Measurements from ENCODE around the gene NFIA. TPM values are rescaled to one million over a fixed set of nuclear protein-coding genes. Genes with fewer than 3 reads are reported as not detected.

NFIA gene
- total RNA-seq, 1 experiment from 2014 or later: 65.4 TPM

DNA sequence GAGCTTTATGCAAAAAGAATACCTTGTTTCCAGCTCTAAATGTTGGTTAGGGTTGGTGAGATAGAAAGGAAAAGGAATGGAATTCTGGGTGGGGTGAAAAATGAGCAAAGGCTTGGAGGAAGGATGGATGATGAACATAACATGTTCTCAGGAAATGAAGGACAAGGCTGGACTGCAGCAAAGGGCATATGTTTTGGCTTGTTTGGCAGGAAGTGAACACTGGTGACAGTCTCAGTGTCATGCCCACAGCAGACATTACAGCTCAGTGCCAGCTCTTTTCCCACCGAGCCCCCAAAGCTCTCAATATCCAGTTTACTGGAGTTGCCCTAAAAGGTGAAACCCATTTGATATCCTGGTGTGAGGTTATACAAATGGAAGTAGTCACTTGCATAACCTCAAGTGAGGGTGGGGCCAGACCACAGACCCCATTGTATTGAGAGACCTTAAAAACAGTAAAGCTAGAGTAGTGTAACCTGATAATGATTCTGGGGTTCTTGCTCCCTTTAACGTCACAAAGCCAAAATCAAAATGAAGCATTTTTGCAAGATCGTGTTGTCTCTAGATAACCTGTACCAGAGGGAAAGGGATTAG, 270.6 kb downstream of the NFIA start:
- Histone ChIP-seq H3K4me3 (ENCODE audit: low read depth, low read length, poor library complexity, severe bottlenecking) (no peak overlapping the region), H3K27me3 (replicated peaks; ENCODE audit: insufficient read depth, low read depth, low read length, poor library complexity) (no peaks in the 10 kb centered on the region), H3K9me3 (ENCODE audit: low read depth, low read length, poor library complexity, severe bottlenecking) (no peaks in the 10 kb centered on the region), H3K36me3 (ENCODE audit: insufficient read depth, low read length, poor library complexity, severe bottlenecking) (peaks cover 14% of the 10 kb centered on the region), H3K4me1 (ENCODE audit: insufficient read depth, low read length, poor library complexity, severe bottlenecking) (peaks cover 9% of the 10 kb centered on the region), H3K27ac (ENCODE audit: low read depth, low read length, poor library complexity, severe bottlenecking) (no peak overlapping the region)
- POLR2A ChIA-PET (ENCODE audit: low non-redundant PET): interaction anchor here (0.6 kb wide), 1 partner anchor 13 kb away, joined by 4 read pairs; no protein-coding TSS in a partner anchor
- no peak for DNase-seq (ENCODE audit: low spot score)
- no peak for TF ChIP-seq EZH2 (IDR thresholded peaks at IDR 0.05; ENCODE audit: borderline replicate concordance, low read depth, low read length, poor library complexity, severe bottlenecking)
- TF ChIP-seq, protein P1, sequence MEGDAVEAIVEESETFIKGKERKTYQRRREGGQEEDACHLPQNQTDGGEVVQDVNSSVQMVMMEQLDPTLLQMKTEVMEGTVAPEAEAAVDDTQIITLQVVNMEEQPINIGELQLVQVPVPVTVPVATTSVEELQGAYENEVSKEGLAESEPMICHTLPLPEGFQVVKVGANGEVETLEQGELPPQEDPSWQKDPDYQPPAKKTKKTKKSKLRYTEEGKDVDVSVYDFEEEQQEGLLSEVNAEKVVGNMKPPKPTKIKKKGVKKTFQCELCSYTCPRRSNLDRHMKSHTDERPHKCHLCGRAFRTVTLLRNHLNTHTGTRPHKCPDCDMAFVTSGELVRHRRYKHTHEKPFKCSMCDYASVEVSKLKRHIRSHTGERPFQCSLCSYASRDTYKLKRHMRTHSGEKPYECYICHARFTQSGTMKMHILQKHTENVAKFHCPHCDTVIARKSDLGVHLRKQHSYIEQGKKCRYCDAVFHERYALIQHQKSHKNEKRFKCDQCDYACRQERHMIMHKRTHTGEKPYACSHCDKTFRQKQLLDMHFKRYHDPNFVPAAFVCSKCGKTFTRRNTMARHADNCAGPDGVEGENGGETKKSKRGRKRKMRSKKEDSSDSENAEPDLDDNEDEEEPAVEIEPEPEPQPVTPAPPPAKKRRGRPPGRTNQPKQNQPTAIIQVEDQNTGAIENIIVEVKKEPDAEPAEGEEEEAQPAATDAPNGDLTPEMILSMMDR (conservative IDR thresholded peaks at IDR 0.05; ENCODE audit: low read depth, low read length): no peak
- intact Hi-C loops (cut with micrococcal nuclease; ENCODE audit: unreplicated experiment): no loop called here
- CTCF ChIA-PET: no interaction called here
- BruUV-seq (replicated peaks): no TSS peak

DNA sequence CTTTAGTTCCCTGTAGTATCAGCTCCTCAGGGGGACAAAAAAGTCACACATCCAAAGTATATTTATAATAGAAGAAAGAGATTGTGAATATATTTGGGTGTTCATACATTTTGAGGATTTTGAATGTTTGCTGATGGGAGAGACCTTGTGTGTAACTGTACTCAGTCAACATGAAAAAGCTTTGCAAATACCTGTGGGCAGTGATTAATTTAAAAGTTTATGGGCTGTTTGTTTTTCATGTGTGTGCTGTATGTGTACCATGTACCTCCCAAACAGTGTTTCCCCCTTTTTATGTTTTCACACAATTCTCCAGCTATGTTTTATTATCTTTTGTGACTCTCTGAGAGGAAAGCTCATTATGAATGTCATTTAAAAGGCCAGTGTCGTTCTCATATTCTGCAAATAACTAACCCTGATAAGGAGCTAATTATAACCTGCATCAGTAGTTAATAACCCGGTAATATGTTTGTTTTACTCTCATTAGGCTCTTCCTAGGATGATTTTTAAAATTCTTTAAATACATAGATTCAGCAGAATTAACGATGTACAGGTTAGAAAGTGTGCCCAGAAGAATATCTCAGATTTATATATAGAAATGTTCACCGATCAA, 271.5 kb downstream of the NFIA start:
- POLR2A ChIA-PET (ENCODE audit: low non-redundant PET): no interaction called here
- intact Hi-C loops (cut with micrococcal nuclease; ENCODE audit: unreplicated experiment): no loop called here

DNA sequence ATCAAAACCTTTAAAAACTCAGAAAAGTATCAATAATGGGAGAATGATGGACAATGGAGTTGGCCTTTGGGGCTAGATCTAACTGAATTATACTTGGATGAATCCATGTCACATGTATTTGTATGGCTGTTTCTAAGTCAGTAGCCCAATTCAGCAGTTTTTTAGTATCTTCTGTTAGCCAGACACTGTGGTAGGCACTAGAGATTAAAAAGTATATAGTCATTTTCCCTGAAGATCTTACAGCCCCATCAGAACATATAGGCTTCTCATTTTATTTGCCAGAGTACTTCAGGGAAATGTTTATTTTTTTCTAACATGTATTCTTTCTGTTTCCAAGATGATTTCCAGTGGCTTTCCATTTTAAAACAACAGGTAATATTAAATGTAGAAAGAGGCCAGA, 273.7 kb downstream of the NFIA start:
- H3K9me3 ChIP-seq (ENCODE audit: low read depth, low read length, poor library complexity, severe bottlenecking): no peaks in the 10 kb centered on the region
- no peak for TF ChIP-seq EZH2 (IDR thresholded peaks at IDR 0.05; ENCODE audit: borderline replicate concordance, low read depth, low read length, poor library complexity, severe bottlenecking)
- TF ChIP-seq, protein P1 (conservative IDR thresholded peaks at IDR 0.05; ENCODE audit: low read depth, low read length): no peak
- no peaks in the 10 kb centered on the region for H3K27me3 ChIP-seq (replicated peaks; ENCODE audit: insufficient read depth, low read depth, low read length, poor library complexity)
- no peak overlapping the region for H3K4me3 ChIP-seq (ENCODE audit: low read depth, low read length, poor library complexity, severe bottlenecking)
- ChIA-PET POLR2A (ENCODE audit: low non-redundant PET) (interaction anchor here (0.6 kb wide), 1 partner anchor 358 kb away, joined by 4 read pairs; no protein-coding TSS in a partner anchor), CTCF (no interaction called here)
- no peak overlapping the region for H3K27ac ChIP-seq (ENCODE audit: low read depth, low read length, poor library complexity, severe bottlenecking)
- peaks cover 14% of the 10 kb centered on the region for H3K36me3 ChIP-seq (ENCODE audit: insufficient read depth, low read length, poor library complexity, severe bottlenecking)
- intact Hi-C loops (cut with micrococcal nuclease; ENCODE audit: unreplicated experiment): loop anchor here (5.0 kb wide), 1 partner anchor 96 kb away; no protein-coding TSS in a partner anchor
- BruUV-seq (replicated peaks): no TSS peak
- DNase-seq (ENCODE audit: low spot score): no peak
- H3K4me1 ChIP-seq (ENCODE audit: insufficient read depth, low read length, poor library complexity, severe bottlenecking): peaks cover 11% of the 10 kb centered on the region

More for the DNA sequence above, 271.5 kb downstream of the NFIA start:
- H3K4me1 ChIP-seq (ENCODE audit: insufficient read depth, low read length, poor library complexity, severe bottlenecking): peaks cover 11% of the 10 kb centered on the region
- H3K9me3 ChIP-seq (ENCODE audit: low read depth, low read length, poor library complexity, severe bottlenecking): no peaks in the 10 kb centered on the region
- peaks cover 14% of the 10 kb centered on the region for H3K36me3 ChIP-seq (ENCODE audit: insufficient read depth, low read length, poor library complexity, severe bottlenecking)
- TF ChIP-seq, protein P1 (conservative IDR thresholded peaks at IDR 0.05; ENCODE audit: low read depth, low read length): no peak
- TF ChIP-seq EZH2 (IDR thresholded peaks at IDR 0.05; ENCODE audit: borderline replicate concordance, low read depth, low read length, poor library complexity, severe bottlenecking): no peak
- H3K4me3 ChIP-seq (ENCODE audit: low read depth, low read length, poor library complexity, severe bottlenecking): no peak overlapping the region
- no TSS peak for BruUV-seq (replicated peaks)
- no peak overlapping the region for H3K27ac ChIP-seq (ENCODE audit: low read depth, low read length, poor library complexity, severe bottlenecking)
- CTCF ChIA-PET: no interaction called here
- no peaks in the 10 kb centered on the region for H3K27me3 ChIP-seq (replicated peaks; ENCODE audit: insufficient read depth, low read depth, low read length, poor library complexity)
- DNase-seq (ENCODE audit: low spot score): no peak
